Gastrocnemius medialis (tissue), 4 donors: ENCODE measurements around the gene DNAAF1. TPM values are rescaled to one million over a fixed set of nuclear protein-coding genes. Genes with fewer than 3 reads are reported as not detected.

Experiments used
- ATAC-seq, 2 donors: fragments of 150-250 bp; one replicate each; pipeline ENCODE4 v1.9.1; 2016
- DNase-seq, 2 donors: peaks; one replicate each; pipeline ENCODE4 v3.0.0-alpha.2; 2019
- H3K27ac ChIP-seq, 4 donors: fragments of 200-600 bp; sonication (generic); 1 replicate in 1 of 4; 2 replicates in 3 of 4; pipeline ENCODE4 v1.5.1; 2016 to 2018; ENCODE audit warnings: mild to moderate bottlenecking in 2 of 4, moderate library complexity in 1 of 4
- H3K27me3 ChIP-seq, 3 donors: fragments of 200-600 bp; sonication (generic) in 2 of 3; 1 replicate in 1 of 3; 2 replicates in 2 of 3; pipeline versions ENCODE4 v1.5.1 to v1.6.0; 2016 to 2019; ENCODE audit warnings: mild to moderate bottlenecking in 1 of 3, moderate library complexity in 1 of 3
- H3K36me3 ChIP-seq, 2 donors: fragments of 200-600 bp; sonication (generic) in 1 of 2; one replicate each; pipeline ENCODE4 v1.5.1; 2017 to 2018
- H3K4me1 ChIP-seq, 2 donors: fragments of 200-600 bp; sonication (generic) in 1 of 2; one replicate each; pipeline ENCODE4 v1.5.1; 2016 to 2017; ENCODE audit warnings: mild to moderate bottlenecking in 2 of 2
- H3K4me3 ChIP-seq, 4 donors: fragments of 200-600 bp; sonication (generic) in 3 of 4; 1 replicate in 1 of 4; 2 replicates in 3 of 4; pipeline ENCODE4 v1.5.1; 2016 to 2019; ENCODE audit warnings: mild to moderate bottlenecking in 2 of 4
- H3K9me3 ChIP-seq, 3 donors: fragments of 200-600 bp; sonication (generic) in 2 of 3; 1 replicate in 1 of 3; 2 replicates in 2 of 3; pipeline ENCODE4 v1.5.1; 2016 to 2019
- CTCF ChIP-seq, 5 experiments: fragments of 450-650 bp in 3 of 5; fragments of 200-600 bp in 2 of 5; sonication (generic) in 2 of 5; IDR thresholded peaks in 4 of 5; conservative IDR thresholded peaks in 1 of 5; 1 replicate in 4 of 5; 2 replicates in 1 of 5; pipeline ENCODE4 v1.5.1; 2016 to 2019; ENCODE audit warnings: antibody characterized with exemption in 5 of 5, mild to moderate bottlenecking in 3 of 5, moderate library complexity in 3 of 5
- POLR2A ChIP-seq, 2 donors: fragments of 450-650 bp; IDR thresholded peaks; one replicate each; pipeline ENCODE4 v1.6.1; 2017; ENCODE audit warnings: antibody characterized with exemption in 2 of 2, mild to moderate bottlenecking in 2 of 2, moderate library complexity in 2 of 2
- in situ Hi-C, 4 donors: fragments of 200-750 bp; cut with MboI; loops; one replicate each; pipeline versions ENCODE4 v1.15.0 to v1.8.0; 2017; ENCODE audit warnings: low sequenced_read_pairs in 4 of 4
- intact Hi-C: fragments of 100-400 bp; cut with DNase I; formaldehyde crosslinking; loops from one replicate; pipeline ENCODE4 v1.15.1; 2023; ENCODE audit warnings: low total_unique reads
- total RNA-seq, 4 donors: library from RNA; depleted of rRNA; stranded (reverse); fragments of >200 nt; gene quantifications; one replicate each; pipeline versions ENCODE4 v1.1.0 to v1.2.3, GENCODE V29; 2016

Gene DNAAF1
- total RNA-seq, 4 donors from 2014 or later, result not detected

DNA sequence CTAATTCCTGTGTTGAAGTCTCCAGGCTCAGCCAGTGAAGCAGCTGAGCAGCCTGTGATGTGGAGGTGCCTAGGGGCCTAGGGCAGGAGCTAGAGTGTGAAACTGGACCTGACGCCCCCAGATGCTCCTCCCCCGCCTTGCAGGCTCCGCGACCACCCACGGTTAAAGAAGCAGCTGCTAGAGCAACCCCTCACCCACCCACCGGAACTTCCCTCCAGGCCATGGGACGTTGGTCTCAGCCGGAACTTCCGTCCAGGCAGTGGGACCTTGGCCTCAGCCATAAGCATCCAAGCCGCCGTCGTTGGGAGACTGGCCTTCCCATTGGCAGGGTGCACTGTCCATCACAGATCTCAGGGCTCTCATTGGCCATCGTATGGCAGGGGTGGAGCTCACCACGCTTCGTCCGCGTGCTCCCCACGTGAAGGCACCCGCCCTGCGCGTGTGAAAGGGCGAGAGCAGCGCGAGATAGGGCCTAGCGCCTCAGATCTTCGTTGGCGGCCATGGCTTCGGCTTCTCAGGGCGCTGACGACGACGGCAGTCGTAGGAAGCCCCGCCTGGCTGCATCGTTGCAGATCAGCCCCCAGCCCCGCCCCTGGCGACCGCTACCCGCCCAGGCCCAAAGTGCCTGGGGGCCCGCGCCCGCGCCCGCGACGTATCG is 45.8 kb downstream of the DNAAF1 start, which contains the start of gene ADAD2:
ADAD2 (plus strand) TSS at position 427 of the 658 bp plus-strand sequence; CDS start at position 501, 74 bp downstream.
- Histone ChIP-seq H3K36me3 (no peaks in the 10 kb centered on the region), H3K9me3 (no peaks in the 10 kb centered on the region), H3K27me3 (peaks cover 0 to 4% (median 0%) of the 10 kb centered on the region in 3 donors), H3K4me3 (no peak within 1 kb of the TSS), H3K27ac (no peak within 1 kb of the TSS), H3K4me1 (peaks cover 0 to 4% of the 10 kb centered on the region in 2 donors)
- DNase-seq, result no peak
- TF ChIP-seq CTCF (IDR thresholded peaks at IDR 0.05 in 4 of 5, conservative IDR thresholded peaks at IDR 0.05 in 1 of 5) (no peak), POLR2A (IDR thresholded peaks at IDR 0.05) (no peak)
- intact Hi-C loops, result no loop called here
- in situ Hi-C loops, result loop anchor here in 2 of 4 donors (25.0 kb wide), 3 partner anchors 104 to 379 kb away; partner anchors contain the start of genes HSBP1 (in 1 of the 2), NECAB2 (in 1 of the 2) and OSGIN1 (in 1 of the 2)
- ATAC-seq, result no peak

DNA sequence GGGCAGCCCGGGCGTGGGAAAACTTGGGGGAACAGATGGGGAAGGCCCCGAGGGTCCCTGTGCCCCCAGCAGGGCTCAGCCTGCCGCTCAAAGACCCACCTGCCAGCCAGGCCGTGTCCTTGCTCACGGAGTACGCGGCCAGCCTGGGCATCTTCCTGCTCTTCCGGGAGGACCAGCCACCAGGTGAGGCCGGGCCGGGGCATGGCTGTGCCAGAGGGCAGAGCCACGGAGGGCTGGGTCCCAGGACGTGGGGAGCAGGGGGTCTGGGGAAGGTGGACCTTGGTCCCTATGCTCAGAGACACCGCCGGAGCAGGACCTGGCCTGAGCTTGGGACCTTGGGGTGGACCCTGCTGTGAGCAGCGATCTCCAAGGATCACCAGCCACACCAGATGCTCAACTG is 46.4 kb downstream of the DNAAF1 start:
- no peak for DNase-seq

DNA sequence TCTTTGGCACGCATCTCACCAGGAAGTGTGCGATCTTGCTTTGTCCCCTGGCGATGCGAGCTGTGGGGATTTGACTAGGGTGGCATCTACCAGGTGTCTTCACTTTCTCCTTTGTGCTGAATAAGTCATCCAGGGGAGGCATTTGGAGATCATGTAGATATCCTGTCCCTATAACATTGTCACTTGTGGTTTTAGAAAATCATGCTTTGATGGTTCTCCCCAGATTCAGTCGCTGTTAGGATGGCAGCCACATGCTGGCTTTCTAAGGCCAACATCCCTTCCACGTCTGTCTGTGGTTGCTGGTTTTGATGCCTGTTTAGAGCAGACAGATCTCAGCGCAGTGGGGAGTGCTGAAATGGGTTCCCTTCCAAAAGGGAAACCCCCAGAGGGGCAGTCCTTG is 48.4 kb downstream of the DNAAF1 start:
- no peaks in the 10 kb centered on the region for H3K9me3 ChIP-seq
- TF ChIP-seq CTCF (IDR thresholded peaks at IDR 0.05 in 4 of 5, conservative IDR thresholded peaks at IDR 0.05 in 1 of 5) (no peak), POLR2A (IDR thresholded peaks at IDR 0.05) (no peak)
- H3K4me1 ChIP-seq, result no peaks in the 10 kb centered on the region
- H3K4me3 ChIP-seq, result no peak overlapping the region
- intact Hi-C loops, result no loop called here
- no peaks in the 10 kb centered on the region for H3K36me3 ChIP-seq
- in situ Hi-C loops, result loop anchor here in 2 of 4 donors (25.0 kb wide), 3 partner anchors 106 to 381 kb away; partner anchors contain the start of genes HSBP1 (in 1 of the 2), NECAB2 (in 1 of the 2) and OSGIN1 (in 1 of the 2)
- ATAC-seq, result no peak
- no peak overlapping the region for H3K27ac ChIP-seq
- DNase-seq, result no peak
- H3K27me3 ChIP-seq, result peaks cover 0 to 4% (median 0%) of the 10 kb centered on the region in 3 donors

More for the DNA sequence above, 46.4 kb downstream of the DNAAF1 start:
- Histone ChIP-seq H3K9me3 (no peaks in the 10 kb centered on the region), H3K36me3 (no peaks in the 10 kb centered on the region), H3K4me3 (no peak overlapping the region), H3K27me3 (peaks cover 0 to 4% (median 0%) of the 10 kb centered on the region in 3 donors), H3K4me1 (no peaks in the 10 kb centered on the region), H3K27ac (no peak overlapping the region)
- intact Hi-C loops (no loop called here), in situ Hi-C loops (loop anchor here in 2 of 4 donors (25.0 kb wide), 3 partner anchors 104 to 379 kb away; partner anchors contain the start of genes HSBP1 (in 1 of the 2), NECAB2 (in 1 of the 2) and OSGIN1 (in 1 of the 2))
- no peak for TF ChIP-seq POLR2A (IDR thresholded peaks at IDR 0.05)
- no peak for TF ChIP-seq CTCF (IDR thresholded peaks at IDR 0.05 in 4 of 5, conservative IDR thresholded peaks at IDR 0.05 in 1 of 5)
- ATAC-seq, result no peak

DNA sequence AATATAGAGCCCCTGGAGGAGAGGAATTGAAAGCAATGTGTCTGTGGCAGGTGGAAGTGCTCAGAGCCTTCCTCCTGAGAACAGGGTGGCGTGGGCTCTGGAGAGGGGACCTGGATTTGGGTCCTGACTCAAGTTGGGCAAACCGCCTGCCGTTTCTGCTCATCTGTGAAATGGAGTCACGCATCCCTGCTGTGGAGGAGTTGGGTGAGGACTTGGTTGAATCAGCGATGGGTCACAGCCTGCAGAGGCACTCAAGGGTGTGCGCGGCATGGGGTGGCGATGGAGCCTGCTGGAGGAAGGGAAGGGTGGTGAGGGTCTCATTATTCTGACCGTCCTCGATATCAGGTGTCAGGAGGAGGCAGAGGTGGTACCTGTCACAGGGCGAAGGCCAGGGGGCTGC is 48.9 kb downstream of the DNAAF1 start:
- no peak overlapping the region for H3K4me3 ChIP-seq
- TF ChIP-seq CTCF (IDR thresholded peaks at IDR 0.05 in 4 of 5, conservative IDR thresholded peaks at IDR 0.05 in 1 of 5) (no peak), POLR2A (IDR thresholded peaks at IDR 0.05) (no peak)
- in situ Hi-C loops (loop anchor here in 2 of 4 donors (25.0 kb wide), 3 partner anchors 107 to 382 kb away; partner anchors contain the start of genes HSBP1 (in 1 of the 2), NECAB2 (in 1 of the 2) and OSGIN1 (in 1 of the 2)), intact Hi-C loops (no loop called here)
- no peaks in the 10 kb centered on the region for H3K36me3 ChIP-seq
- no peak overlapping the region for H3K27ac ChIP-seq
- no peaks in the 10 kb centered on the region for H3K9me3 ChIP-seq
- DNase-seq (no peak), ATAC-seq (no peak)
- H3K27me3 ChIP-seq, result peaks cover 0 to 4% (median 0%) of the 10 kb centered on the region in 3 donors
- H3K4me1 ChIP-seq, result no peaks in the 10 kb centered on the region
